Erythroblast (primary cell): ENCODE results near the gene PTPRN2.

Experiments
- GATA1 ChIP-seq: IDR thresholded peaks from 2 replicates; pipeline ENCODE4 v1.6.1; 2011; ENCODE audit warnings: low read depth, mild to moderate bottlenecking, control low read depth, low read length, moderate library complexity
- POLR2A ChIP-seq: IDR thresholded peaks from 2 replicates; pipeline ENCODE4 v1.6.1; 2011; ENCODE audit warnings: mild to moderate bottlenecking, low read length

DNA sequence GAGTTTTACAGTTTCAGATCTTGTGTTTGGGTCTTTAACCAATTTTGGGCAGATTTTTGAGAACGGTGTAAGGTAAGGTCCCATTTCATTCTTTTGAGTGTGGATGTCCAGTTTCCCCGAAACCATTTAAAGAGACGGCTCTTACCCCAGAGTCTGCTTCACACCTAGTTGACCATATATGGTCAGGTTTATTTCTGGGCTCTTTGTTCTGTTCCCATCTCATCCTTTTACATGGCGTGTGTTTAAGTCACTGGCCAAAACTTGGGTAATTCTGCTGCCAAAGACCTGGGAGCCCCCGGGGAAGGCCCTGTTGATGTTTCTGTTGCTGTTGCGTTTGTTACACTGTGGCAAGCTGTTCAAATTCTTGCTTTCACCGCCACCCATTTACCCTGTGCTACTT is 120.1 kb downstream of the PTPRN2 start:
- TF ChIP-seq POLR2A (no peak), GATA1 (no peak)
